ENCODE results near the gene TBC1D8B.

DNA sequence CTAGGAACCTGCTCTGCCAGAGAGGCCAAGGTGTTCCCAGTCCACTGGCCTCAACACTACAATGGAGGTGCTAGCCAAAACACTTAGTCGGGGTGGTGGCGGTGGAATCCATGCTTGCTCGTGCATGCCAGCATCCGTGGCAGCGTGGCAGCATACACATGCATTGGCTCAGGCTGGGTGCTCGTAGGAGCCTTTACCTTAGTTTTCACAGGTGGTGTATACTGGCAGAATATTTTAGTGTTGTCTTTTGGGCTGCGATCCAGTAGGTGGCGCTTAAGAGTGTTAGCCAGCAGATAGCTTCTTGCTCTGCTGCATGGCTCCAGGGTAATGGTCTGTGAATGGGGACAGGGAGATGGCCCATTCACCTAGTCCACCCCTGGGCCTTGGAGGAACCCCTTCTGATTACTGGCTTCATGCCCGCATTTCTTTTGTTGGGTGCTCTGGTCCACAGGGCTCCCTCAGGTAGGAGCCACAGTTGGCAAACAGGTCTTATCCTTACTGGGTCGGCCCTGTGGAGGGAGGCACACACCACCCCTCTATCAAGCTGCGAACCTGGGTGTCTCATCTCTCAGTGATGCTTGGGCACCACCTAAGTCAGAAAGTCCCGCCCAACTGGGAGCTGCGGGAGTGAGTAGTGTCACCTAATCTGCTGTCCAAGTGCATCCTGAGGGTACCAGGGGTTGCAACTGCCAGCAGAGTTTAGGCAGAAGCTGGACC is 60.7 kb downstream of the TBC1D8B start:
- TF ChIP-seq EZH2phosphoT487 (IDR thresholded peaks at IDR 0.05; ENCODE audit: insufficient read depth, low read depth) (no peak), EZH2 (IDR thresholded peaks at IDR 0.05; ENCODE audit: insufficient read depth, poor library complexity, severe bottlenecking) (no peak)

Data from GM23248 (cell line).